D721Med (cell line): ENCODE results near the gene SCGB2A2.

Experiments
- DNase-seq: peaks from one replicate; pipeline ENCODE4 v3.0.0; 2011; ENCODE audit warnings: low spot score; ENCODE audit not compliant: insufficient read length
- FAIRE-seq: peaks from 2 replicates; lab custom pipeline; 2011; peaks lifted over from hg19 to GRCh38; lab: Jason Lieb, UNC
- CTCF ChIP-seq: IDR thresholded peaks from 2 replicates; pipeline ENCODE4 v1.5.1; 2012; ENCODE audit warnings: mild to moderate bottlenecking, control low read depth; ENCODE audit not compliant: insufficient read depth; ENCODE audit errors: missing control alignments

Gene SCGB2A2

DNA sequence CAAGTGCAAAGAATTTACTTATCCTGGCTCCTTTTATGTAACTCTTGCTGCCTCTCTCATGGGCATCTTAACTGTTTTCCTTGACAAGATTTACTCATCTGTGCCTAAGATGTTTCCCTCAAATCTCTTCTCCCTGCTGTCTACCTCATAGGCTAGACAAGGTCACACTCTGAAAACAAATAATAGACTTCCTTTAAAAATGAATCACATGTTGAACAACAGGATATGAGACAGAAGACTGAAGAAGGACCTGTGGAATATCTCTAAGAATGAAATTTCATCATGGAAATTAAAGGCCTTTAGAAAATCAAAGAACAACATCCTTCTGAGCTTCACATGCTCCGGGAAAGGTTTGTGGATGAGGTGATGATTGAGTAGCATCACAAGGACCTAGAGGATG, 6.0 kb upstream of the SCGB2A2 start:
- FAIRE-seq (no peak), DNase-seq (no peak)

GRCh38 chr11:62266558-62266957, 3.4 kb upstream of the SCGB2A2 start:
- TF ChIP-seq CTCF, result no peak
- FAIRE-seq (no peak), DNase-seq (no peak)

More for the DNA sequence above, 6.0 kb upstream of the SCGB2A2 start:
- no peak for TF ChIP-seq CTCF

GRCh38 chr11:62267050-62267449, 2.9 kb upstream of the SCGB2A2 start:
- no peak for DNase-seq
- no peak for TF ChIP-seq CTCF
- no peak for FAIRE-seq

- FAIRE-seq, result no peak
- no peak for DNase-seq
- no peak for TF ChIP-seq CTCF
These were observed 2.4 kb upstream of the SCGB2A2 start for GRCh38 chr11:62267576-62267975.

DNA sequence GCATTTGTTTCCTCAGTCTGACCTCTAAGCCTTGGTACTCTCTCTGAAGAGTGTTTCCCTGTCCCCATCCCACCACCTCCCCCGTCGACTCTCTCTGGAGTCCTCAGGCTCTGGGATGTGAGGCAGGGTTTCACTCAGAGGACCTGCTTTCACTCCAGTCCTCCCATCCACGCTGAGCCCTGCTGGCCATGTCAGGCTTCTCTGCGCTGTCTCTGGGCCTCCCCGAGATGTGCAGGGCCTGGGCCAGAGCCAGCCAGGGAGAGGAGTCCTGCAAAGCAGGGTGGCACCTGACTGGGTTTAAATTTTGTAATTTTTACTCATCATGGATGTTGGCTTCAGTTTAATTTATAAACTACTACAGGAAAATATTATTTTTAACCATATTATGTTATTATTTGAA, 3.3 kb downstream of the SCGB2A2 start:
- FAIRE-seq (no peak), DNase-seq (no peak)
- TF ChIP-seq CTCF, result no peak

DNA sequence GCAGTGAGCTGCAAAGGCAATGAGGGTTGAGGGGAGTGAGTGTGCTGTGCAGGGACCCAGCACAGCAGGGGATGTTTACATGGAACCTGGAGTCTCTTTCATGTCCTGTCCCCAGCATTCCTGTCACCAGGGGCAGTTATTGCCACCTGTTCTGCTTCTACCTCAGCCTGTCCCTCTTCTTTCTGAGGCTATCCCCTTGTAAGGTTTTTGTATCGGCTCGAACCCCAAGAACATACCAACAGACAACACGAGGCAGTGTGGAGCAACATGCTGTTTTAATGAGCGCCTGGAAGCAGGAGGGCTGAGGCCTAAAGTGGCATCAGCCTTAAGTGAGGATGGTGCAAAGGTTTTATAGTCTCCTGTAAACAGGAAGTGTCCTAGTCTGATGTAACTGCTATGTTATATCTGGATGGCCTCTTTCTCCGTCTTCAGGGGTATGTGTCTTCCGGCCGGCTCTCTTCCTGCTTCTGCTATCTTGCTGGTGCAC, 3.9 kb downstream of the SCGB2A2 start:
- FAIRE-seq, result no peak
- no peak for DNase-seq
- TF ChIP-seq CTCF, result no peak

DNA sequence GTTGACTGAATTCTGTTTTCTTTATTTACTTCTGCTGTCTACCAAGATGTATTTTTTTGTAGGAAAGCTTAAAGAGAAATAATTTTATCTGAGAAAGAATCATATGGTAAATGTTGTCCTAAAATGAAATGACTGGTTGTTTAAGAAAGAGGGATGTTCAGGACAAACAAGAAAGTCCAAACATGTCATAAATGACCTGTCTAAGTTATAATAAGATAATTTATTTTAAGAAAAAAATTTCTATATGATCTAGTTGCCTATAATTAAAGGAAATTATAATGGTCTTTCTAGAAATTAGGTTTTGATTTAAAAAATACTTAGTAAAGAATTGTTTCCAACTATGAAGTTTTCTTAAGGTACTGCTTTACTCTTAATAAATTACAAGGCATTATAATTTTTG, 10.5 kb downstream of the SCGB2A2 start:
- no peak for TF ChIP-seq CTCF
- DNase-seq (no peak), FAIRE-seq (no peak)
